ENCODE results near the gene ZNF70.

GRCh38 chr22:23700706-23701105 is 50.2 kb downstream of the ZNF70 start:
- TF ChIP-seq CTCF (IDR thresholded peaks at IDR 0.05; ENCODE audit: poor library complexity), result no peak
- no peak for TF ChIP-seq EZH2 (IDR thresholded peaks at IDR 0.05; ENCODE audit: borderline replicate concordance)
- no peak for TF ChIP-seq EZH2phosphoT487 (IDR thresholded peaks at IDR 0.05; ENCODE audit: low read depth, severe bottlenecking, unreplicated experiment)

All from hepatocyte (in vitro differentiated cells).